Tibial nerve (tissue), 4 donors: ENCODE measurements around the gene ADM5. TPM values are rescaled to one million over a fixed set of nuclear protein-coding genes. Genes with fewer than 3 reads are reported as not detected.

Experiments
- DNase-seq, 2 donors: peaks; one replicate each; pipeline ENCODE4 v3.0.0-alpha.2; 2019; ENCODE audit warnings: low spot score in 2 of 2
- H3K27ac ChIP-seq, 4 donors: fragments of 200-600 bp; sonication (generic) in 3 of 4; one replicate each; pipeline ENCODE4 v1.5.1; 2017 to 2019; ENCODE audit warnings: mild to moderate bottlenecking in 1 of 4
- H3K27me3 ChIP-seq, 2 donors: fragments of 200-600 bp; sonication (generic) in 1 of 2; one replicate each; pipeline versions ENCODE4 v1.5.1 to v1.6.0; 2017 to 2019
- H3K36me3 ChIP-seq, 3 donors: fragments of 200-600 bp; sonication (generic); one replicate each; pipeline ENCODE4 v1.5.1; 2018 to 2019
- H3K4me1 ChIP-seq, 4 donors: fragments of 200-600 bp; sonication (generic) in 3 of 4; one replicate each; pipeline ENCODE4 v1.5.1; 2017 to 2019
- H3K4me3 ChIP-seq, 4 donors: fragments of 200-600 bp; sonication (generic) in 3 of 4; one replicate each; pipeline ENCODE4 v1.5.1; 2017 to 2019; ENCODE audit warnings: mild to moderate bottlenecking in 1 of 4, moderate library complexity in 1 of 4
- H3K9me3 ChIP-seq, 4 donors: fragments of 200-600 bp; sonication (generic) in 3 of 4; one replicate each; pipeline ENCODE4 v1.5.1; 2017 to 2019
- EP300 ChIP-seq, 2 donors: sonication (generic); formaldehyde crosslinking; IDR thresholded peaks; one replicate each; pipeline ENCODE4 v1.6.1; 2017; ENCODE audit warnings: antibody characterized with exemption in 2 of 2, mild to moderate bottlenecking in 1 of 2
- POLR2A ChIP-seq, 2 donors: fragments of 450-650 bp; IDR thresholded peaks; one replicate each; pipeline ENCODE4 v1.6.1; 2017; ENCODE audit warnings: antibody characterized with exemption in 2 of 2, mild to moderate bottlenecking in 2 of 2, moderate library complexity in 2 of 2
- WGBS, 2 donors: methylation state at CpG; one replicate each; pipeline ENCODE4 v1.1.5; 2018; 5-methylcytosine and 5-hydroxymethylcytosine counted together
- total RNA-seq, 4 donors: library from RNA; depleted of rRNA; stranded (reverse); fragments of >200 nt; gene quantifications; one replicate each; pipeline ENCODE4 v1.1.0, GENCODE V29; 2016
- TF ChIP-seq, protein P1 (sequence below), 5 experiments: fragments of 200-600 bp in 3 of 5; fragments of 450-650 bp in 2 of 5; sonication (generic) in 3 of 5; IDR thresholded peaks; one replicate each; pipeline ENCODE4 v1.5.1; 2016 to 2019; ENCODE audit warnings: antibody characterized with exemption in 5 of 5, mild to moderate bottlenecking in 3 of 5, moderate library complexity in 2 of 5

The ADM5 gene
- total RNA-seq, 4 donors from 2014 or later: 1.5 to 4.3 TPM; not detected in 2

DNA sequence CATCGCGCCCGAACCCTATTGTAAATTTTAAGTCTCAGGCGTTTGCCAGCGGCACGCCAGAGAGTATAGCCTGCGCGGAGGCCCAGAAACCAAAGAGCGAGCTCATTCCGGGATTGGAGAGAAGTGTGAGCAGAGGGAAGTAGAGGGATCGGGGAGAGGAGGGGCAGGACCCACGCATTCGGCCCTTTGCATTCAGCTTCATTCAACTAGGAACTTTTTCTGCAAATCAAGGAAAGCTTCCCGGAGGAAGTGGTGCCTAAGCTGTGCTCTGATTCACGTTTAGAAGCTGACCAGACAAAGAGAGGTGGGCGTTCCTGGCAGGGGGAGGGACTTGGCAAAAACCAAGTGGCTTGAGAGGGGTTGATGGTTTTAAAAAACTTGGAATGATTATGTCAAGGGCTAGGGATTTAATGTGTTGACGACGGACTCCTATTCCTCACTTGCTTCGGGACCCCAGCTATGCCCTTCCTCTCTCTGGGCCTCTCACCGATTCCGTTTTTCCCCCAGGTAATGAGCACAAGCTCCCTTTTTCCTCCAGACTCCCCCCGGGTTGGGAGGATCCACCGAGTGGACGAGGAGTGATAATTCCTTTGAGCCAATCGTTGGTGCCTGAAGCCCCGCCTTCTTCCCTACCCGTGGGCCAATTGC, 13.1 kb upstream of the ADM5 start:
- WGBS, 2 donors: 1 to 4% methylated on average over 27 of the region's 27 CpGs
- DNase-seq: peak; percentile 69 to 78

DNA sequence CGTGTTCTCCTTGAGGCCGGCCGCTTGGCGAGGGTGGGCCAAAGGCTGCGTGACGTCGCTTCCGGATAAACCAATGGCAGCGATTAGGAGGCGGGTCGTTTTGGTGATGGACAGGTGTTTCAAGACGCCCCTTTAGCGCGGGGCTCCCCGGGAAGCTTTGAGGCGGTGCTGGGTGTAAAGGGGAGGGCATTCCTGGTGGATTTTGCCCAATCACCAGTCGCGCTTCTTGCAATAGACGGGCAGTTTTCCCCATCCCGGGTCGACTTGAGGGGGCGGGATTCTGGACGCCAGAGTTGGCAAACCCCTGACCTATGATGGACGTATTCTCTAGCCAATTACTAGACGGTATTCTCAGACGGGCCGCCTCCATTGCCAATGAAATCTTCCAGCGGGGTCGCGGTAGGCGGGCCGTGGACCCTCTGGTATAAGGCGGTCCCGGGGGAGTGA, 12.6 kb upstream of the ADM5 start:
- DNase-seq: peak; percentile 100

More for the DNA sequence above, 13.1 kb upstream of the ADM5 start:
- Histone ChIP-seq H3K36me3 (peaks cover 0 to 9% (median 0%) of the 10 kb centered on the region in 3 donors), H3K9me3 (no peaks in the 10 kb centered on the region), H3K4me1 (peaks cover 0 to 61% (median 28%) of the 10 kb centered on the region in 4 donors), H3K27ac (peak overlapping the region; percentile 83 to 97 (median 96)), H3K27me3 (no peaks in the 10 kb centered on the region), H3K4me3 (peak overlapping the region; percentile 5 to 47 (median 36))
- peak; percentile 72 to 81 for TF ChIP-seq EP300 (IDR thresholded peaks at IDR 0.05)
- no peak for TF ChIP-seq POLR2A (IDR thresholded peaks at IDR 0.05)
- TF ChIP-seq, protein P1, sequence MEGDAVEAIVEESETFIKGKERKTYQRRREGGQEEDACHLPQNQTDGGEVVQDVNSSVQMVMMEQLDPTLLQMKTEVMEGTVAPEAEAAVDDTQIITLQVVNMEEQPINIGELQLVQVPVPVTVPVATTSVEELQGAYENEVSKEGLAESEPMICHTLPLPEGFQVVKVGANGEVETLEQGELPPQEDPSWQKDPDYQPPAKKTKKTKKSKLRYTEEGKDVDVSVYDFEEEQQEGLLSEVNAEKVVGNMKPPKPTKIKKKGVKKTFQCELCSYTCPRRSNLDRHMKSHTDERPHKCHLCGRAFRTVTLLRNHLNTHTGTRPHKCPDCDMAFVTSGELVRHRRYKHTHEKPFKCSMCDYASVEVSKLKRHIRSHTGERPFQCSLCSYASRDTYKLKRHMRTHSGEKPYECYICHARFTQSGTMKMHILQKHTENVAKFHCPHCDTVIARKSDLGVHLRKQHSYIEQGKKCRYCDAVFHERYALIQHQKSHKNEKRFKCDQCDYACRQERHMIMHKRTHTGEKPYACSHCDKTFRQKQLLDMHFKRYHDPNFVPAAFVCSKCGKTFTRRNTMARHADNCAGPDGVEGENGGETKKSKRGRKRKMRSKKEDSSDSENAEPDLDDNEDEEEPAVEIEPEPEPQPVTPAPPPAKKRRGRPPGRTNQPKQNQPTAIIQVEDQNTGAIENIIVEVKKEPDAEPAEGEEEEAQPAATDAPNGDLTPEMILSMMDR (IDR thresholded peaks at IDR 0.05): no peak

GRCh38 chr19:49677231-49677900, 12.0 kb upstream of the ADM5 start, which contains the start of gene PRMT1:
Gene PRMT1, plus strand, starts transcription at chr19:49677271. Its CDS starts 10 bp downstream, at chr19:49677281.
- peaks cover 0 to 16% (median 8%) of the 10 kb centered on the region in 3 donors for H3K36me3 ChIP-seq
- H3K4me1 ChIP-seq: peaks cover 0 to 55% (median 28%) of the 10 kb centered on the region in 4 donors
- H3K27ac ChIP-seq: peak within 1 kb of the TSS; percentile 95 to 97 (median 97)
- H3K4me3 ChIP-seq: peak within 1 kb of the TSS; percentile 66 to 100 (median 92)
- 1 to 2% methylated on average over 37 to 48 of the region's 57 CpGs for WGBS, 2 donors
- TF ChIP-seq POLR2A (IDR thresholded peaks at IDR 0.05) (peak; percentile 71 to 87), EP300 (IDR thresholded peaks at IDR 0.05) (peak in 1 of 2 donors; percentile 93)
- TF ChIP-seq, protein P1 (IDR thresholded peaks at IDR 0.05): no peak
- no peak for DNase-seq
- no peaks in the 10 kb centered on the region for H3K9me3 ChIP-seq
- H3K27me3 ChIP-seq: no peaks in the 10 kb centered on the region

More for the DNA sequence above, 12.6 kb upstream of the ADM5 start:
- H3K4me1 ChIP-seq: peaks cover 0 to 60% (median 28%) of the 10 kb centered on the region in 4 donors
- H3K27me3 ChIP-seq: no peaks in the 10 kb centered on the region
- H3K36me3 ChIP-seq: peaks cover 0 to 10% (median 3%) of the 10 kb centered on the region in 3 donors
- H3K27ac ChIP-seq: peak overlapping the region; percentile 95 to 97 (median 97)
- peak overlapping the region; percentile 66 to 100 (median 92) for H3K4me3 ChIP-seq
- TF ChIP-seq POLR2A (IDR thresholded peaks at IDR 0.05): no peak
- TF ChIP-seq, protein P1 (IDR thresholded peaks at IDR 0.05): peak in 1 of 5 experiments; percentile 34
- 0 to 1% methylated on average over 17 to 31 of the region's 34 CpGs for WGBS, 2 donors
- H3K9me3 ChIP-seq: no peaks in the 10 kb centered on the region

- TF ChIP-seq, protein P1 (IDR thresholded peaks at IDR 0.05): peak; percentile 37 to 76 (median 63)
- TF ChIP-seq EP300 (IDR thresholded peaks at IDR 0.05): no peak
- H3K36me3 ChIP-seq: peaks cover 0 to 23% (median 11%) of the 10 kb centered on the region in 3 donors
- DNase-seq: peak; percentile 72 to 83
- H3K27me3 ChIP-seq: no peaks in the 10 kb centered on the region
- no peaks in the 10 kb centered on the region for H3K9me3 ChIP-seq
- H3K27ac ChIP-seq: peak overlapping the region; percentile 93 to 97 (median 96)
- peaks cover 0 to 52% (median 28%) of the 10 kb centered on the region in 4 donors for H3K4me1 ChIP-seq
- 2 to 3% methylated on average over 15 to 21 of the region's 21 CpGs for WGBS, 2 donors
- H3K4me3 ChIP-seq: peak overlapping the region; percentile 66 to 100 (median 92)
Observed at GRCh38 chr19:49677901-49678674, 11.3 kb upstream of the ADM5 start.
